Fibroblast of villous mesenchyme (primary cell): ENCODE data around the gene CEBPZOS. TPM values are rescaled to one million over a fixed set of nuclear protein-coding genes. Genes with fewer than 3 reads are reported as not detected.
A peak's percentile ranks its signal among the peaks of the same experiment; 100 is the strongest.

Source experiments
- DNase-seq: peaks from one replicate; pipeline ENCODE4 v3.0.0-alpha.2; 2010; ENCODE audit warnings: low read depth
- H3K4me3 ChIP-seq: 2 replicates; pipeline ENCODE4 v1.5.1; 2011; ENCODE audit warnings: low read depth, mild to moderate bottlenecking, low read length
- total RNA-seq: library from RNA; depleted of rRNA; stranded (reverse); fragments of >200 nt; gene quantifications from 2 replicates; pipeline ENCODE4 v1.2.3, GENCODE V29; 2012
- TF ChIP-seq, protein P1 (sequence below): IDR thresholded peaks from 2 replicates; pipeline ENCODE4 v1.5.1; 2012; ENCODE audit warnings: low read depth, mild to moderate bottlenecking, low read length; ENCODE audit not compliant: insufficient read depth

The CEBPZOS gene
- total RNA-seq, 1 donor = 19.4 TPM

DNA sequence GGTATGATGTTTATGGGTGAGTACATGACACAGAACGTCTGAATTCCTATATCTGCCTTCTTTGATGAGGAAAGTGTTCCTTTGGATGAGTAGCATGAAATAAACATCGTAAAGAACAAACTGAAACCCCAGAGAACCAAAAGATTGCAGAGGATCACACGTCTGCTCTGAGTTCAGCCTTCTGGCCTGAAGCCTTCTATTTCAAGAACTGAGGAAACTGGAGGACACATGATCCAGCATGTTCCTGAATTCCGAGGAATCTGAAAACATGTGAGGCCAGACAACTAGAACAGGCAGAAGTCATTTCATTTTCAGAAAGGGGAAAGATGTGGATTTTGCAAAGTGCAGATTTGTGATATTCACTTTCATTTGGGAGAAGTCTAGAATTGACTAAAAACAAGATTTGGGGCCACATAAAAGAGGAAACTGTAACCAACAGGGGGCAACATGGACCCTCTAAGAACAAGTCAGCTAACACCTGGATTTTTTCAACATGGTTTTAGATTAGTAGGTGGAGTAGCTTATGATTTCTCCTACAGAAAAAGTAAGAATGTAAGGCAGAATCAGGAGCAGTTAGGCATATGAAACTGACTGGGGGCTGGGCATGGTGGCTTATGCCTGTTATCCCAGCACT, 16.2 kb upstream of the CEBPZOS start:
- TF ChIP-seq, protein P1, sequence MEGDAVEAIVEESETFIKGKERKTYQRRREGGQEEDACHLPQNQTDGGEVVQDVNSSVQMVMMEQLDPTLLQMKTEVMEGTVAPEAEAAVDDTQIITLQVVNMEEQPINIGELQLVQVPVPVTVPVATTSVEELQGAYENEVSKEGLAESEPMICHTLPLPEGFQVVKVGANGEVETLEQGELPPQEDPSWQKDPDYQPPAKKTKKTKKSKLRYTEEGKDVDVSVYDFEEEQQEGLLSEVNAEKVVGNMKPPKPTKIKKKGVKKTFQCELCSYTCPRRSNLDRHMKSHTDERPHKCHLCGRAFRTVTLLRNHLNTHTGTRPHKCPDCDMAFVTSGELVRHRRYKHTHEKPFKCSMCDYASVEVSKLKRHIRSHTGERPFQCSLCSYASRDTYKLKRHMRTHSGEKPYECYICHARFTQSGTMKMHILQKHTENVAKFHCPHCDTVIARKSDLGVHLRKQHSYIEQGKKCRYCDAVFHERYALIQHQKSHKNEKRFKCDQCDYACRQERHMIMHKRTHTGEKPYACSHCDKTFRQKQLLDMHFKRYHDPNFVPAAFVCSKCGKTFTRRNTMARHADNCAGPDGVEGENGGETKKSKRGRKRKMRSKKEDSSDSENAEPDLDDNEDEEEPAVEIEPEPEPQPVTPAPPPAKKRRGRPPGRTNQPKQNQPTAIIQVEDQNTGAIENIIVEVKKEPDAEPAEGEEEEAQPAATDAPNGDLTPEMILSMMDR = no peak
- no peak overlapping the region for H3K4me3 ChIP-seq
- peak; percentile 88 for DNase-seq

DNA sequence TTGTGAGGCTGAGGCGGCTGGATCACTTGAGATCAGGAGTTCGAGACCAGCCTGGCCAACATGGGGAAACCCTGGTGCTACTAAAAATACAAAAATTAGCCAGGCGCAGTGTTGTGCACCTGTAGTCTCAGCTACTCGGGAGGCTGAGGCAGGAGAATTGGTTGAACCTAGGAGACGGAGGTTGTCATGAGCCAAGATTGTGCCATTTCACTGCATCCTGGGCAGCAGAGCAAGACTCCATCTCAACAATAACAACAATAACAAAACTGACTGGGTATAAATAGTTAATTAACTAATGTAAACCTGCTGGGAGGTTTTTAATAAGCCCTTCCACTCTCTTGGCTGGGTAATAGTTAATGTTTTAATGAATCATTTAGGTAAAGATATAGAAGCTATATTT, 15.7 kb upstream of the CEBPZOS start:
- H3K4me3 ChIP-seq = no peak overlapping the region
- TF ChIP-seq, protein P1 = no peak
- no peak for DNase-seq

DNA sequence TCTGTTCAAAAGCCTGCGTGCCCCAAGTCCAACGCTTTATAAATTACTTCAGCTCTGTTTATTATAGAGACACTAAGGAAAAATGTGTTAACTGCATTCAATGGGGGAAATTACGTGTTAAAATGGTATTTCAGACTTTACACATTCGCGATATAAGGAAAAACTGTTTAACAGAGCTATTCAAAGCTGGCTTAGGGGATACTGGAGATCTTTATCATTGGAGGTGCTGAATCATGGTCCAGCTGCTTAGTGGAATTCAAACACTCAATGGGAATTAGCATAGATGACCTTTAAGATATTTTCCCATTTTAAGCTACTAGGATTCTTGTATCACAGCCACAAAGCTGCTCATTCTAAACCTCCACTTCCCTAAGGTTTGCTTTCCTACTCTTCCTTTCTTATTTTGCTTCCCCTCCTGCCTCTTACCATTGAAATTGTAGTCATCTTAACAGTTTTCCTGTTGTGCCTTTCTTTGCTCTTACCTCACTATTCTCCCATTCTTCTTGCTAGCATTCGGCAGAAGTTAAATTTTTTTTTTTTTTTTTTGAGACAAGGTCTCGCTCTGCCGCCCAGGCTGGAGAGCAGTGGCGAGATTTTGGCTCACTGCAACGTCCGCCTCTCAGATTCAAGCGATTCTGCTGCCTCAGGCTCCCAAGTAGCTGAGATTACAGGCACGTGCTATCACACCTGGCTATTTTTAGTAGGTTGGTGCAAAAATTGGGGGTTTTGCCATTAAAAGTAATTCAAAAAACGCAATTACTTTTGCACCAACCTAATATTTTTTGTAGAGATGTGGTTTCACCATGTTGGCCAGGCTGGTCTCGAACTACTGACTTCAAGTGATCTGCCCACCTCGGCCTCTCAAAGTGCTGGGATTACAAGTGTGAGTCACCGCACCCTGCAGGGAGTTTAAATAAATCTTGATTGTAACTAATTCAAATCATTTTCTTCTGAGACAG, 14.3 kb upstream of the CEBPZOS start:
- peak; percentile 91 for DNase-seq
- H3K4me3 ChIP-seq = no peak overlapping the region
- TF ChIP-seq, protein P1 = no peak

DNA sequence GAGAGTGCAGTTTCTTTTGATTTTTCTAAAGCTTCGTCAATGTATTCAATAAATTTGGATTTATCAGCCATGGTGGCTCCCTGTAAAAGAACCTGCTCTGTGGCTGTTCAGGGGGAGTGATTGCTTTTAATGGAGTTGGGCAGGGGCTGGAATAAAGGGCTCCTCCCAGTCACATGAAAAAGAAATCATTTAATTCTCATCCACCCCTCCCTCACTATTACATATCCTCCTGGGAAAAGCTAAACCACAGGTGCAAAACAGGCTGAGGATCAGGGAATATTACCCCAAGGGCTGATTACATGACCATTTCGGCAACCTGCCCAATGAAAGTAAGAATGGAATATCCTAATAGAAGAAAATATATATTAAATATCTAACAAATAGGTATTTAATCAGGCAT, 7.7 kb upstream of the CEBPZOS start, which contains the start of gene SULT6B1:
Gene SULT6B1, minus strand, starts transcription at position 101 of the 400 bp plus-strand sequence. Its CDS starts 30 bp downstream, at position 71.
- H3K4me3 ChIP-seq = no peak within 1 kb of the TSS
- no peak for DNase-seq
- TF ChIP-seq, protein P1 = no peak

DNA sequence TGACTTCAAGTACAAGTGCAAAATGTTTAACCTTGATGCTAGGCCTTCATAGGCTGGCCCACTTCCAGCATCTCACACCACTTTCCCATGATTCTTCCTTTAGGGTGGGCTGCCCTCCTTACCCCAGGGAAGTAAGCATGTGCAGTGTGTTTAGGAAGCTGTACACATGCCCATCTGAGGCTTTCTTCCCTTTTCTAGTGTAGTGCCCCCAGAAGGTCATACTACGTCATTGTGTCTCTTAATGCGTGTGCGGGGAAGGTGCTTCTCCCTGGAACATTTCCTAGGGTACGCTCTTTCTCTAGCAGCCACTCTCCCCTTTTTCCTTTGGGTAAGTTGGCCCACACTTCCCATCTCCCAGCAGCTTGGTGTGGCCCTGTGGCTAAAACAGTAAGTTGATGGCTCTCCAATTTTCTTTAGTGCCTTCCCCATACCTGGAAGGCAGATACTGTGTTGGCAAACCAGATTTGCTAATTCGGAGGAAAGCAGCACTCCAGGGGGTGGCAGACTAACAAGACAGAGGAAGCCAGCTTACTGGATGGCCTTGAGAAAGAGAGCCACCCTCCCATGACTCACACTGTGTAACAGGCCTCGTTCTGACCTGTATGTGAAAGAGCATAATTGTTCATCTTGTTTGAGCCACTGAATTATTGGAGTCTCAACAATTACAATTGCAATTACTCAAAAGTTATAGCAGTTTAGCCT, 6.7 kb upstream of the CEBPZOS start:
- DNase-seq = peak; percentile 69
- H3K4me3 ChIP-seq = no peak overlapping the region
- TF ChIP-seq, protein P1 = no peak

DNA sequence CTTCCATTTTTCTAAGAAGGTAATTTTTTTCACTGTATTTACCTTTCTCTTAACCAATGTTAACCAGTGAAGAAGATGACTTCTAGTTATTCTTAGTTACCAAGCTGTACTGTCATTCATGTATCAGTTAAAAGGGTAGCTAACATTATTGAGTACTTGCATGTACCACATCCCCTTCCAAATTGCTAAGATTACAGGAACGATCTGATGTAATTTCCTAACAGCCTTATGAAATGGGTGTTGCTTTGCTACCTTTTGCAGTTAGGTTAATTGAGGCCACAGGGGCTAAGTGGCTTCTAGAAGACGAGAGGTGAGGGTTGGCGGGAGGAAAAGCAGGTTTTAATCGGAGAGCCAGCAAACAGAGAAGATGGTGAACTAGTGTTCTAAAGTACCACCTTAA, 6.0 kb upstream of the CEBPZOS start:
- DNase-seq = no peak
- TF ChIP-seq, protein P1 = no peak

More for the DNA sequence above, 6.0 kb upstream of the CEBPZOS start:
- no peak overlapping the region for H3K4me3 ChIP-seq
